Spleen (tissue), 11 donors: ENCODE measurements around the gene HSD17B14. TPM values are rescaled to one million over a fixed set of nuclear protein-coding genes. Genes with fewer than 3 reads are reported as not detected.

ENCODE experiments used
- DNase-seq: peaks from one replicate; pipeline ENCODE4 v3.0.0-alpha.2; 2020
- H3K27ac ChIP-seq, 8 donors: fragments of 200-600 bp; sonication (generic) in 7 of 8; 1 replicate in 4 of 8; 2 replicates in 4 of 8; pipeline versions ENCODE4 v1.5.0 to v1.8.0; 2016 to 2021; ENCODE audit warnings: inconsistent platforms in 4 of 8, mild to moderate bottlenecking in 4 of 8, moderate library complexity in 1 of 8
- H3K27me3 ChIP-seq, 7 donors: fragments of 200-600 bp; sonication (generic) in 6 of 7; replicated peaks in 1 of 7; 1 replicate in 4 of 7; 2 replicates in 3 of 7; pipeline versions ENCODE4 v1.5.0 to v1.8.0; 2016 to 2021; ENCODE audit warnings: inconsistent platforms in 3 of 7, mild to moderate bottlenecking in 1 of 7
- H3K36me3 ChIP-seq, 6 donors: fragments of 200-600 bp; sonication (generic) in 5 of 6; 1 replicate in 4 of 6; 2 replicates in 2 of 6; pipeline versions ENCODE4 v1.5.0 to v1.8.0; 2016 to 2021; ENCODE audit warnings: inconsistent platforms in 2 of 6
- H3K4me1 ChIP-seq, 6 donors: fragments of 200-600 bp; sonication (generic) in 5 of 6; 1 replicate in 3 of 6; 2 replicates in 3 of 6; pipeline versions ENCODE4 v1.5.0 to v1.8.0; 2016 to 2021; ENCODE audit warnings: inconsistent platforms in 3 of 6
- H3K4me3 ChIP-seq, 8 donors: fragments of 200-600 bp; sonication (generic) in 7 of 8; 1 replicate in 4 of 8; 2 replicates in 4 of 8; pipeline versions ENCODE4 v1.5.0 to v1.8.0; 2016 to 2021; ENCODE audit warnings: inconsistent platforms in 4 of 8, mild to moderate bottlenecking in 4 of 8, moderate library complexity in 2 of 8
- H3K9me3 ChIP-seq, 8 donors: fragments of 200-600 bp; sonication (generic) in 7 of 8; 1 replicate in 4 of 8; 2 replicates in 4 of 8; pipeline versions ENCODE4 v1.5.0 to v1.8.0; 2016 to 2021; ENCODE audit warnings: inconsistent platforms in 4 of 8
- POLR2A ChIP-seq, 3 donors: fragments of 450-650 bp; IDR thresholded peaks; one replicate each; pipeline ENCODE4 v1.5.1; 2017; ENCODE audit warnings: antibody characterized with exemption in 3 of 3, mild to moderate bottlenecking in 1 of 3
- POLR2AphosphoS5 ChIP-seq, 3 donors: sonication (generic); formaldehyde crosslinking; IDR thresholded peaks; one replicate each; pipeline ENCODE4 v1.5.1; 2017; ENCODE audit warnings: antibody characterized with exemption in 3 of 3
- WGBS, 5 donors: extraction: QIAGEN DNeasy Blood & Tissue Kit in 3 of 5; methylation state at CpG; one replicate each; pipeline versions ENCODE4 v1.1.5 to v1.1.7; 2013 to 2018; 5-methylcytosine and 5-hydroxymethylcytosine counted together
- intact Hi-C: fragments of 100-400 bp; cut with DNase I; formaldehyde crosslinking; loops from one replicate; pipeline ENCODE4 v1.15.0; 2023; ENCODE audit warnings: low total_unique reads
- polyA plus RNA-seq, 3 donors: library from polyadenylated mRNA; stranded (reverse); fragments of 200-250 nt; gene quantifications; one replicate each; pipeline ENCODE4 v1.2.1, GENCODE V29; 2013
- total RNA-seq, 7 donors: library from RNA; depleted of rRNA in 3 of 7; stranded (reverse); fragments of >200 nt in 3 of 7; fragmentation: NEBNext Ultra II Directional in 4 of 7; extraction: Animal tissue kit (Norgen Biotek cat#: 25700) in 4 of 7; gene quantifications; one replicate each; pipeline versions ENCODE4 v1.1.0 to v1.2.1, GENCODE V29; 2016 to 2021
- TF ChIP-seq, protein P1 (sequence below), 11 experiments: fragments of 200-600 bp in 7 of 11; fragments of 450-650 bp in 4 of 11; sonication (generic) in 4 of 11; IDR thresholded peaks in 8 of 11; conservative IDR thresholded peaks in 3 of 11; 1 replicate in 7 of 11; 2 replicates in 4 of 11; pipeline versions ENCODE4 v1.4.0 to v1.8.0; 2016 to 2021; ENCODE audit warnings: antibody characterized with exemption in 11 of 11, inconsistent platforms in 4 of 11, mild to moderate bottlenecking in 1 of 11
- donor health status: healthy with polysubstance abuse.
- donor health status: DM: no; HTN: no; CAD: no; lungs with moderate emphysema.
- donor health status: DM: no; HTN: no; CAD: no.
- donor health status: Bipolar disorder and iron deficiency.
- donor health status: healthy.
- donor health status: DM: no; HTN: no; CAD: no.
- donor health status: DM: yes; HTN: yes; CAD: no.

The HSD17B14 gene
- total and polyA plus RNA-seq, 10 donors = 2.4 to 16.5 (median 10.6) TPM

DNA sequence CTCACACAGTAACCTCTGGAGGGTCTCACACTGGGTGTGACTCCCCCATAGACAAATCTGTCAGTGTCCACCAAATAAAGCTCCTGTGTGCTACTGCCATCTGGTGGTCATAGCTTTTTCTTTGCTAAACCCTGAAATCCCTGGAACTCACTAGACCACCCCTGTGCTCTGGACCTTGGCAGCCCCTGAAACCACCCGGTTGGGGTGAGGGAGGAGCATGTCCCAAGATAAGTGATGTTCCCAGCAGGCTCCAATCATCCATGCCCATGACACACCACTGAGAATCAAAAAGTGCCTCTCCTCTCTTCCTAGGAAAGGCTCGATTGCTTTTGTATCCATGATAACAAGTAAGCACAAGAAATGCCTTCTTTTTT, 6.5 kb upstream of the HSD17B14 start:
- peaks cover 0 to 10% (median 0%) of the 10 kb centered on the region in 6 donors for H3K36me3 ChIP-seq
- H3K4me1 ChIP-seq = peaks cover 0 to 6% (median 0%) of the 10 kb centered on the region in 6 donors
- H3K27ac ChIP-seq = no peak overlapping the region
- H3K27me3 ChIP-seq = no peaks in the 10 kb centered on the region
- H3K9me3 ChIP-seq = no peaks in the 10 kb centered on the region
- H3K4me3 ChIP-seq = no peak overlapping the region
- no peak for DNase-seq
- intact Hi-C loops = no loop called here
- WGBS, 5 donors = 44 to 49% (median 46%) methylated on average over 2 of the region's 2 CpGs
- TF ChIP-seq POLR2A (IDR thresholded peaks at IDR 0.05) (no peak), POLR2AphosphoS5 (IDR thresholded peaks at IDR 0.05) (no peak)
- TF ChIP-seq, protein P1, sequence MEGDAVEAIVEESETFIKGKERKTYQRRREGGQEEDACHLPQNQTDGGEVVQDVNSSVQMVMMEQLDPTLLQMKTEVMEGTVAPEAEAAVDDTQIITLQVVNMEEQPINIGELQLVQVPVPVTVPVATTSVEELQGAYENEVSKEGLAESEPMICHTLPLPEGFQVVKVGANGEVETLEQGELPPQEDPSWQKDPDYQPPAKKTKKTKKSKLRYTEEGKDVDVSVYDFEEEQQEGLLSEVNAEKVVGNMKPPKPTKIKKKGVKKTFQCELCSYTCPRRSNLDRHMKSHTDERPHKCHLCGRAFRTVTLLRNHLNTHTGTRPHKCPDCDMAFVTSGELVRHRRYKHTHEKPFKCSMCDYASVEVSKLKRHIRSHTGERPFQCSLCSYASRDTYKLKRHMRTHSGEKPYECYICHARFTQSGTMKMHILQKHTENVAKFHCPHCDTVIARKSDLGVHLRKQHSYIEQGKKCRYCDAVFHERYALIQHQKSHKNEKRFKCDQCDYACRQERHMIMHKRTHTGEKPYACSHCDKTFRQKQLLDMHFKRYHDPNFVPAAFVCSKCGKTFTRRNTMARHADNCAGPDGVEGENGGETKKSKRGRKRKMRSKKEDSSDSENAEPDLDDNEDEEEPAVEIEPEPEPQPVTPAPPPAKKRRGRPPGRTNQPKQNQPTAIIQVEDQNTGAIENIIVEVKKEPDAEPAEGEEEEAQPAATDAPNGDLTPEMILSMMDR (IDR thresholded peaks at IDR 0.05 in 8 of 11, conservative IDR thresholded peaks at IDR 0.05 in 3 of 11) = peak; percentile 42 to 81 (median 68)

DNA sequence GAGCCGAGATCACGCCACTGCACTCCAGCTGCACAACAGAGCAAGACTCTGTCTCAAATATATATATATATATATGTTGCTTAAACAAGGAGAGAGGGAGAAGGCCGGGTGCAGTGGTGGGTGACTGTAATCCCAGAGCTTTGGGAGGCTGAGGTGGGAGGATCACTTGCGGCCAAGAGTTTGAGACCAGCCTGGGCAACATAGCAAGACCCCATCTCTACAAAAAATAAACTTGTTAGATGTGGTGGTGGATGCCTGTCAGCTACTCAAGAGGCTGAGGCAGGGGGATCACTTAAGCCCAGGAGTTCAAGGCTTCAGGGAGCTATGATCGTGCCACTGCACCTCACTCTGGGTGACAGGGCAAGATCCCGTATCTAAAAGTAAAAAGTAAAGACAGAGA, 5.3 kb upstream of the HSD17B14 start:
- H3K27ac ChIP-seq = no peak overlapping the region
- peaks cover 0 to 10% (median 0%) of the 10 kb centered on the region in 6 donors for H3K36me3 ChIP-seq
- intact Hi-C loops = no loop called here
- WGBS, 5 donors = 93 to 96% (median 94%) methylated on average over 6 of the region's 6 CpGs
- H3K4me1 ChIP-seq = peaks cover 0 to 18% (median 9%) of the 10 kb centered on the region in 6 donors
- TF ChIP-seq, protein P1 (IDR thresholded peaks at IDR 0.05 in 8 of 11, conservative IDR thresholded peaks at IDR 0.05 in 3 of 11) = no peak
- TF ChIP-seq POLR2A (IDR thresholded peaks at IDR 0.05) = no peak
- TF ChIP-seq POLR2AphosphoS5 (IDR thresholded peaks at IDR 0.05) = no peak
- DNase-seq = no peak
- peaks cover 0 to 9% (median 0%) of the 10 kb centered on the region in 7 donors for H3K27me3 ChIP-seq
- H3K9me3 ChIP-seq = no peaks in the 10 kb centered on the region
- no peak overlapping the region for H3K4me3 ChIP-seq

DNA sequence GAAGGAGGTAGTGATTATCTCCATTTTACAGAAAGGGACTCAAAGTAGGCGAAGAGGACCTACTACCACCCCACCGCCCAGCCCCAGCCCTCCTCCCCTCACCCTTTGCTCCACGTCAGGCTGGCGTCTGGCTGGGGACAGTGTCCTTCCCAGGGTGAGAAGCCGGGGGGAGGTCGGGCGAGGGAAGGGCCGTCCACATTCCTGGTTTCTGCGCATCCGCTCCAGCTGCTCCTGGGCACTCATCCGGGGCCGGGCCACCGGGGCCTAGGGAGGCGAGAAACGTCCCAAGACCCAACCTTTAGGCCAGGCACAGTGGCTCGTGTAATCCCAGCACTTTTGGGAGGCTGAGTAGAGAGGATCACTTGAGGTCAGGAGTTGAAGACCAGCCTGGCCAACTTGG, 4.8 kb upstream of the HSD17B14 start:
- intact Hi-C loops = no loop called here
- no peak overlapping the region for H3K27ac ChIP-seq
- no peak for TF ChIP-seq POLR2AphosphoS5 (IDR thresholded peaks at IDR 0.05)
- TF ChIP-seq POLR2A (IDR thresholded peaks at IDR 0.05) = no peak
- TF ChIP-seq, protein P1 (IDR thresholded peaks at IDR 0.05 in 8 of 11, conservative IDR thresholded peaks at IDR 0.05 in 3 of 11) = no peak
- H3K27me3 ChIP-seq = peaks cover 0 to 14% (median 0%) of the 10 kb centered on the region in 7 donors
- DNase-seq = no peak
- H3K4me3 ChIP-seq = no peak overlapping the region
- no peaks in the 10 kb centered on the region for H3K9me3 ChIP-seq
- WGBS, 5 donors = 90 to 97% (median 92%) methylated on average over 13 to 16 of the region's 16 CpGs
- H3K36me3 ChIP-seq = peaks cover 0 to 10% (median 0%) of the 10 kb centered on the region in 6 donors
- peaks cover 3 to 23% (median 14%) of the 10 kb centered on the region in 6 donors for H3K4me1 ChIP-seq

DNA sequence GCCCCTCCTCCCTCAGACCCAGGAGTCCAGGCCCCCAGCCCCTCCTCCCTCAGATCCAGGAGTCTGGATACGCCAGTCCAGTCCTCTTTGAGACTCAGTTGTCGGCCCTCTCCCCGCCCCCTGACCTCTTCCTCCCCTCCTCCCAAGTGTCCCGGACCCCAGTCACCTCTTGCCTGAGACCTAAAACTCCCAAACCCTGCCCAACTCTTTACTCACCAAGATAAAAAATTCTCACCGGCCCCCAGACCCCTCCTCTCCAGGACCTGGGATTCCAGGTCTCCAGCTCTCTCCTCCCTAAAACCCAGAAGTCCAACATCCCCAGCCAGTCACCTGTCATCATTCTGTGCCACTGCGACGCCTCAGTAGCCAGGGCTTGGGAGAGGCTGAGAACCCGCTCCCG, 1.4 kb upstream of the HSD17B14 start:
- H3K27me3 ChIP-seq = peaks cover 0 to 16% (median 0%) of the 10 kb centered on the region in 7 donors
- H3K27ac ChIP-seq = peak overlapping the region in 1 of 8 donors; percentile 68
- intact Hi-C loops = loop anchor here (5.0 kb wide), 1 partner anchor 50 kb away; no protein-coding TSS in a partner anchor
- peak overlapping the region in 2 of 8 donors; percentile 50 to 68 for H3K4me3 ChIP-seq
- TF ChIP-seq, protein P1 (IDR thresholded peaks at IDR 0.05 in 8 of 11, conservative IDR thresholded peaks at IDR 0.05 in 3 of 11) = no peak
- TF ChIP-seq POLR2A (IDR thresholded peaks at IDR 0.05) = no peak
- TF ChIP-seq POLR2AphosphoS5 (IDR thresholded peaks at IDR 0.05) = no peak
- H3K4me1 ChIP-seq = peaks cover 4 to 30% (median 21%) of the 10 kb centered on the region in 6 donors
- H3K9me3 ChIP-seq = no peaks in the 10 kb centered on the region
- WGBS, 5 donors = 65 to 87% (median 69%) methylated on average over 9 of the region's 9 CpGs
- peaks cover 0 to 4% (median 0%) of the 10 kb centered on the region in 6 donors for H3K36me3 ChIP-seq
- DNase-seq = no peak
